Neural progenitor cell (in vitro differentiated cells): Measurements from ENCODE around the gene CDC5L.

ENCODE experiments used
- CTCF ChIP-seq: fragments of 200-600 bp; sonication (generic); IDR thresholded peaks from 2 replicates; pipeline ENCODE4 v1.5.1; 2017; ENCODE audit warnings: antibody characterized with exemption, mild to moderate bottlenecking
- EZH2 ChIP-seq: fragments of 200-600 bp; sonication (generic); IDR thresholded peaks from 2 replicates; pipeline ENCODE4 v1.6.1; 2017; ENCODE audit warnings: antibody characterized with exemption, mild to moderate bottlenecking, moderate library complexity
- EZH2phosphoT487 ChIP-seq: fragments of 200-600 bp; sonication (generic); IDR thresholded peaks from 2 replicates; pipeline ENCODE4 v1.6.1; 2017; ENCODE audit warnings: antibody characterized with exemption

DNA sequence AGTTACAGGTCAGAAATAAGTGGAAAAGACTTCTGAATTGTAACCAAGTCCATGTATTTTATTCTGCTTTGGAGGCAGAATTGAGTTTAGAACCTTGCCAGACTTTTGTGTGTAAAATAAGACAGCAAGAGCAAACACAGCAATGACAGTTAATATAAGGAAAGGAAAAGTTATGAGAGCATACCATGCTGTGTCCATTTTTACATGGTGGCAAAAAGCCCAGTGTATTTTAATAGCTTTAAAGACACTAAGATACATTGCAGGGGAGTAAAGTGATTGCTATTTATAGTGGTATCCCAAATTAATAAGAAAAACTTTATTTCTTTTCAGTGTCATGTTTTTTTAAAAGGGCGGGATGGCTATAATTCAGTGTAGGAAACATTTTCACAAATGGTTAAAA, 45.2 kb downstream of the CDC5L start:
- TF ChIP-seq CTCF (no peak), EZH2 (no peak), EZH2phosphoT487 (no peak)
